ENCODE measurements around the gene PRRT2. TPM values are rescaled to one million over a fixed set of nuclear protein-coding genes. Genes with fewer than 3 reads are reported as not detected.

The PRRT2 gene
- total RNA-seq, 6 experiments from 2014 or later = 0.15 to 0.98 (median 0.51) TPM; not detected in 2

GRCh38 chr16:29815032-29815721, 3.2 kb downstream of the PRRT2 start:
- intact Hi-C loops (cut with DNase I) = loop anchor here in 1 of 2 donors (10.0 kb wide), 1 partner anchor 180 kb away; the partner anchor contains the start of genes HIRIP3 and INO80E
- H3K27ac ChIP-seq = peak overlapping the region in 2 of 3 donors; percentile 78 to 87
- H3K36me3 ChIP-seq = peaks cover 0 to 3% (median 0%) of the 10 kb centered on the region in 4 donors
- no peak for ATAC-seq
- peaks cover 0 to 41% (median 12%) of the 10 kb centered on the region in 4 donors for H3K4me1 ChIP-seq
- DNase-seq = peak in 2 of 3 donors; percentile 59 to 61
- H3K4me3 ChIP-seq = peak overlapping the region; percentile 66 to 89 (median 77)
- H3K27me3 ChIP-seq = no peaks in the 10 kb centered on the region
- TF ChIP-seq CTCF (IDR thresholded peaks at IDR 0.05) (no peak), POLR2A (IDR thresholded peaks at IDR 0.05) (no peak)
- no peaks in the 10 kb centered on the region for H3K9me3 ChIP-seq
- 12% methylated on average over 39 of the region's 39 CpGs for WGBS (ENCODE audit: insufficient coverage, low coverage, low lambda C conversion rate, missing lambda C conversion rate)

GRCh38 chr16:29815793-29816693, 4.0 kb downstream of the PRRT2 start, which contains the start of gene PAGR1:
Gene PAGR1 (plus strand): TSS chr16:29816152. CDS start chr16:29816526, 374 bp downstream.
- intact Hi-C loops (cut with DNase I) = loop anchor here in 1 of 2 donors (10.0 kb wide), 1 partner anchor 179 kb away; the partner anchor contains the start of genes HIRIP3 and INO80E
- peak within 1 kb of the TSS; percentile 78 to 88 (median 87) for H3K27ac ChIP-seq
- no peaks in the 10 kb centered on the region for H3K36me3 ChIP-seq
- H3K4me3 ChIP-seq = peak within 1 kb of the TSS; percentile 66 to 89 (median 77)
- H3K4me1 ChIP-seq = peaks cover 0 to 41% (median 13%) of the 10 kb centered on the region in 4 donors
- ATAC-seq = peak; percentile 71 to 82 (median 78)
- TF ChIP-seq POLR2A (IDR thresholded peaks at IDR 0.05) (peak; percentile 79), CTCF (IDR thresholded peaks at IDR 0.05) (peak; percentile 88 to 96 (median 94))
- H3K27me3 ChIP-seq = no peaks in the 10 kb centered on the region
- under 1% methylated on average over 43 of the region's 70 CpGs for WGBS (ENCODE audit: insufficient coverage, low coverage, low lambda C conversion rate, missing lambda C conversion rate)
- no peaks in the 10 kb centered on the region for H3K9me3 ChIP-seq
- DNase-seq = peak; percentile 98 to 99 (median 98)

GRCh38 chr16:29816694-29817441, 4.9 kb downstream of the PRRT2 start:
- DNase-seq = peak; percentile 78 to 84 (median 81)
- no peaks in the 10 kb centered on the region for H3K36me3 ChIP-seq
- intact Hi-C loops (cut with DNase I) = loop anchor here in 1 of 2 donors (10.0 kb wide), 1 partner anchor 178 kb away; the partner anchor contains the start of genes HIRIP3 and INO80E
- peak overlapping the region; percentile 78 to 88 (median 87) for H3K27ac ChIP-seq
- H3K4me1 ChIP-seq = peaks cover 0 to 48% (median 16%) of the 10 kb centered on the region in 4 donors
- H3K27me3 ChIP-seq = no peaks in the 10 kb centered on the region
- 0% methylated on average over 22 of the region's 37 CpGs for WGBS (ENCODE audit: insufficient coverage, low coverage, low lambda C conversion rate, missing lambda C conversion rate)
- peak overlapping the region; percentile 66 to 89 (median 77) for H3K4me3 ChIP-seq
- H3K9me3 ChIP-seq = no peaks in the 10 kb centered on the region
- TF ChIP-seq POLR2A (IDR thresholded peaks at IDR 0.05) = no peak
- TF ChIP-seq CTCF (IDR thresholded peaks at IDR 0.05) = no peak
- ATAC-seq = peak; percentile 39 to 64 (median 62)

GRCh38 chr16:29818082-29818481, 6.1 kb downstream of the PRRT2 start:
- no peak for ATAC-seq
- Histone ChIP-seq H3K9me3 (no peaks in the 10 kb centered on the region), H3K27ac (no peak overlapping the region), H3K36me3 (no peaks in the 10 kb centered on the region), H3K4me3 (no peak overlapping the region), H3K27me3 (no peaks in the 10 kb centered on the region), H3K4me1 (peaks cover 0 to 50% (median 18%) of the 10 kb centered on the region in 4 donors)
- no peak for TF ChIP-seq CTCF (IDR thresholded peaks at IDR 0.05)
- WGBS (ENCODE audit: insufficient coverage, low coverage, low lambda C conversion rate, missing lambda C conversion rate) = 84% methylated on average over 2 of the region's 4 CpGs
- intact Hi-C loops (cut with DNase I) = loop anchor here in 1 of 2 donors (10.0 kb wide), 1 partner anchor 177 kb away; the partner anchor contains the start of genes HIRIP3 and INO80E
- no peak for DNase-seq

Data from right lobe of liver (tissue), 6 donors.